Kidney (tissue), 14 donors: Measurements from ENCODE around the gene THBD. TPM values are rescaled to one million over a fixed set of nuclear protein-coding genes. Genes with fewer than 3 reads are reported as not detected.

Source experiments
- DNase-seq, 5 donors: peaks; one replicate each; pipeline ENCODE4 v3.0.0-alpha.2; 2013 to 2020
- FAIRE-seq: peaks from 2 replicates; lab custom pipeline; 2012; peaks lifted over from hg19 to GRCh38; lab: Jason Lieb, UNC
- H3K27ac ChIP-seq, 2 donors: one replicate each; pipeline ENCODE4 v1.7.0; 2013; ENCODE audit warnings: low read depth in 2 of 2, low read length in 2 of 2, inconsistent platforms in 1 of 2
- H3K27me3 ChIP-seq: one replicate; pipeline ENCODE4 v1.7.1; 2013; ENCODE audit warnings: low read length, inconsistent platforms; ENCODE audit not compliant: control insufficient read depth, insufficient read depth
- H3K36me3 ChIP-seq, 3 donors: one replicate each; pipeline versions ENCODE4 v1.7.0 to v1.7.1; 2013; ENCODE audit warnings: low read length in 3 of 3, control low read depth in 1 of 3, inconsistent platforms in 1 of 3; ENCODE audit not compliant: insufficient read depth in 3 of 3, control insufficient read depth in 2 of 3
- H3K4me1 ChIP-seq, 3 donors: one replicate each; pipeline versions ENCODE4 v1.7.0 to v1.7.1; 2013; ENCODE audit warnings: low read length in 3 of 3, inconsistent platforms in 1 of 3, low read depth in 1 of 3; ENCODE audit not compliant: control insufficient read depth in 2 of 3, insufficient read depth in 2 of 3
- H3K4me3 ChIP-seq, 3 donors: one replicate each; pipeline versions ENCODE4 v1.7.0 to v1.8.1; 2013; ENCODE audit warnings: low read length in 3 of 3, control low read depth in 1 of 3, inconsistent platforms in 1 of 3
- H3K9ac ChIP-seq, 3 donors: one replicate each; pipeline versions ENCODE4 v1.7.0 to v1.7.1; 2013; ENCODE audit warnings: low read length in 3 of 3, control low read depth in 1 of 3, inconsistent platforms in 1 of 3
- H3K9me3 ChIP-seq, 3 donors: one replicate each; pipeline versions ENCODE4 v1.7.0 to v1.7.1; 2013; ENCODE audit warnings: low read length in 3 of 3, control low read depth in 1 of 3, inconsistent platforms in 1 of 3; ENCODE audit not compliant: control insufficient read depth in 2 of 3, insufficient read depth in 1 of 3
- intact Hi-C: fragments of 100-400 bp; cut with DNase I; formaldehyde crosslinking; loops from one replicate; pipeline ENCODE4 v1.11.1; 2022
- polyA plus RNA-seq: library from polyadenylated mRNA; stranded (reverse); fragments of 350-450 nt; fragmentation: Illumina TruSeq; extraction: RNeasy Lipid Tissue Mini Kit (QIAGEN cat#74804); gene quantifications from one replicate; pipeline ENCODE4 v1.2.3, GENCODE V29; 2014; ENCODE audit warnings: low read depth, low replicate concordance; ENCODE audit not compliant: insufficient read depth
- total RNA-seq: library from RNA; stranded (reverse); fragmentation: NEBNext Ultra II Directional; extraction: Animal tissue kit (Norgen Biotek cat#: 25700); gene quantifications from one replicate; pipeline ENCODE4 v1.2.1, GENCODE V29; 2021
- TF ChIP-seq, protein P1 (sequence below): IDR thresholded peaks from 3 replicates; pipeline ENCODE4 v1.5.1; 2012; ENCODE audit warnings: mild to moderate bottlenecking, moderate library complexity, borderline replicate concordance; ENCODE audit not compliant: insufficient read depth; ENCODE audit errors: extremely low read depth
- donor health status: control.
- donor health status: control.
- donor health status: control.
- donor health status: control.
- donor health status: control.
- donor health status: DM: yes; HTN: yes; CAD: no.
- donor health status: Normal renal cell carcinoma (clear cell type).

Gene THBD
- total and polyA plus RNA-seq, 2 donors from 2014 or later: 9.7 to 48.1 TPM

DNA sequence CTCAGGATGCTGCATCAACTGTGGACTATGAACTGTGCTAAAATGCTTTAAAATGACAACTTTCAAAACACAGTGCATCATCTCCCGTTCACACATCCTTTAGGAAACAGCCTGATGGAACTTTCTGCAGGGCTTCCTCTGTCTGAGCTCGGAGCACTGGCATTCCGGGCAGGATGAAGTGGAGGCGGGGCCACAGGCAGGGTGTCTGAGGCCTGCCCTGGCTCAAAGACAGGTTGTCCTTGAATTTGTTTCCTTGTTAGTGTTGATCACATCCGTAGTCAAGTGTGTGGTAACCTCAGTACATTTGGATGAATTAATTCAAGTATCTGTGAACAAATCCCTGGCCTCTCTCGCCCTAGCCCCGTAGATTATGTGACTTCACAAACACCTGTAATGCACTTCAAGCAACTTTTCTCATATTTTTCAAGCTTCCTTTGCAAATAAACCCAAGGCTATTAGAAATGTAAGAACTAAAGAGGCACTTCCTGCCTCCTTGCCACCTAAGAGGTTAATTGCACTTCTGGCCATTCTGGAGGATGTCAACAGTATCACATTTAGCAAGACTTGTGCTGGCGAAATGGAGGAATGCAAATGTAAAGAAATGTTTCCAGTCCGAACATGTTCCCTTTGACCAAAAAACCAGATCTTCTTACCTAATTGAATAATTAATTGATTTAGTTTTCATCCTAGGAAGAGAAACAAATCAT, 33.5 kb upstream of the THBD start:
- H3K27me3 ChIP-seq: no peaks in the 10 kb centered on the region
- no peaks in the 10 kb centered on the region for H3K36me3 ChIP-seq
- H3K9me3 ChIP-seq: no peaks in the 10 kb centered on the region
- peaks cover 0 to 8% (median 0%) of the 10 kb centered on the region in 3 donors for H3K4me1 ChIP-seq
- H3K9ac ChIP-seq: peak overlapping the region in 1 of 3 donors; percentile 24
- intact Hi-C loops: no loop called here
- FAIRE-seq (no peak), DNase-seq (peak in 1 of 5 donors; percentile 57)
- H3K4me3 ChIP-seq: peak overlapping the region in 2 of 3 donors; percentile 50 to 53
- peak overlapping the region; percentile 65 to 77 for H3K27ac ChIP-seq
- TF ChIP-seq, protein P1, sequence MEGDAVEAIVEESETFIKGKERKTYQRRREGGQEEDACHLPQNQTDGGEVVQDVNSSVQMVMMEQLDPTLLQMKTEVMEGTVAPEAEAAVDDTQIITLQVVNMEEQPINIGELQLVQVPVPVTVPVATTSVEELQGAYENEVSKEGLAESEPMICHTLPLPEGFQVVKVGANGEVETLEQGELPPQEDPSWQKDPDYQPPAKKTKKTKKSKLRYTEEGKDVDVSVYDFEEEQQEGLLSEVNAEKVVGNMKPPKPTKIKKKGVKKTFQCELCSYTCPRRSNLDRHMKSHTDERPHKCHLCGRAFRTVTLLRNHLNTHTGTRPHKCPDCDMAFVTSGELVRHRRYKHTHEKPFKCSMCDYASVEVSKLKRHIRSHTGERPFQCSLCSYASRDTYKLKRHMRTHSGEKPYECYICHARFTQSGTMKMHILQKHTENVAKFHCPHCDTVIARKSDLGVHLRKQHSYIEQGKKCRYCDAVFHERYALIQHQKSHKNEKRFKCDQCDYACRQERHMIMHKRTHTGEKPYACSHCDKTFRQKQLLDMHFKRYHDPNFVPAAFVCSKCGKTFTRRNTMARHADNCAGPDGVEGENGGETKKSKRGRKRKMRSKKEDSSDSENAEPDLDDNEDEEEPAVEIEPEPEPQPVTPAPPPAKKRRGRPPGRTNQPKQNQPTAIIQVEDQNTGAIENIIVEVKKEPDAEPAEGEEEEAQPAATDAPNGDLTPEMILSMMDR: no peak

DNA sequence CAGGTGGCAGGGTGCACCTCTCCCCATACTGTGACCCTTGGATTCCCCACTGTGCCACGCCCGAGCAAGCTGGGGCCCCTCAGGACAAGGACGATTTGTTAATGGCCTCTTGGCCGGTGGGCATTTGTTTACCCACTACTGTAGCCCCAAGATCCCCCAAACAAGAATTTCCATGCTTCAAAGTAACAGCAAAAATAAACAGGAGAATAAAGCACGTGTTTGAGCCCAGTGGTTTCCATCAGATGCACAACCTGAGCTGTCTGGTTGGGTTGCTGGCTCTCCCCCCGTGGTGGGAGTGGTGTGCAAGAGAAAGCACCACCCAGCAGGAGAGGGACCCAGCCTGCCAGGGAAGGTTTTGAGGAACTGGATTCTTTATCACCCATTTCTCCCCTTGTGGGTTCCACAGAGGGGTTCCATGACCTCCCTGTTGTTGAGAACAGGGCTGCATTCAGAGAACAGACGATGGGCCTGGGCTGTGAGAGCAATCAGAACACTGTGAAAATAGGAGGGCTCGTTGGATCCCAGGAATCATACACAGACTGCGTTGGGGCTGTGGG, 31.9 kb upstream of the THBD start:
- H3K4me3 ChIP-seq: no peak overlapping the region
- H3K9ac ChIP-seq: no peak overlapping the region
- H3K36me3 ChIP-seq: no peaks in the 10 kb centered on the region
- no peak for FAIRE-seq
- no peaks in the 10 kb centered on the region for H3K27me3 ChIP-seq
- H3K9me3 ChIP-seq: no peaks in the 10 kb centered on the region
- intact Hi-C loops: no loop called here
- TF ChIP-seq, protein P1: no peak
- peaks cover 0 to 5% (median 0%) of the 10 kb centered on the region in 3 donors for H3K4me1 ChIP-seq
- no peak for DNase-seq
- no peak overlapping the region for H3K27ac ChIP-seq

DNA sequence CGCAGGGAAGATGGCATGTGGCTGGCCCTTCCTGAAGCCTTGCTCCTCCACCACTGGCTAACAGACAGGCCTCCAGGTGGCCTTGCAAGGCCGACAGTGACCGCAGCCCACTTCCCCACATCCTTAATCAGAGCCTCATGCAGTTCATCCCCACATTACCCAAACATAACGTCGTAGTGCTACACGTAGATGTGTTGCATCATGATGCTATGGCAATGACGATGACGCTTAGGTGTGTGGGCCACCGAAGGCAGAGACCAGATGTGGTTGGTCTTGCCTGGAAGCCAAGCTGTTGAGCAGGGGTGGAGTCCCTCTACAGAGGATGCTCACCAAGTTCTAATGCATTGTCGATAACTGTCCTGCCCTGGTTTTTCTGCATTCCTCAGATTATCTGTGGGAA, 31.0 kb upstream of the THBD start:
- no peak overlapping the region for H3K4me3 ChIP-seq

More for the DNA sequence above, 31.0 kb upstream of the THBD start:
- Histone ChIP-seq H3K4me1 (peaks cover 0 to 2% (median 0%) of the 10 kb centered on the region in 3 donors), H3K9ac (no peak overlapping the region), H3K27me3 (no peaks in the 10 kb centered on the region), H3K36me3 (no peaks in the 10 kb centered on the region), H3K9me3 (no peaks in the 10 kb centered on the region), H3K27ac (no peak overlapping the region)
- no peak for DNase-seq
- intact Hi-C loops: no loop called here
- FAIRE-seq: no peak
- TF ChIP-seq, protein P1: no peak
